Measurements from ENCODE around the gene PRKD3.

The PRKD3 gene

GRCh38 chr2:37343537-37344434 lies 19.2 kb upstream of the PRKD3 start:
- no peak for FAIRE-seq
- DNase-seq (ENCODE audit: insufficient read length, low spot score) = peak; percentile 58

GRCh38 chr2:37342591-37343220 lies 18.1 kb upstream of the PRKD3 start:
- FAIRE-seq (no peak), DNase-seq (ENCODE audit: insufficient read length, low spot score) (no peak)

- FAIRE-seq (no peak), DNase-seq (ENCODE audit: insufficient read length, low spot score) (no peak)
These were observed 16.0 kb upstream of the PRKD3 start for GRCh38 chr2:37340637-37341036.

GRCh38 chr2:37338933-37339332 lies 14.3 kb upstream of the PRKD3 start:
- FAIRE-seq (no peak), DNase-seq (ENCODE audit: insufficient read length, low spot score) (no peak)

- DNase-seq (ENCODE audit: insufficient read length, low spot score) (no peak), FAIRE-seq (no peak)
These were observed 13.1 kb upstream of the PRKD3 start for GRCh38 chr2:37337620-37338280.

GRCh38 chr2:37335604-37336003 lies 11.0 kb upstream of the PRKD3 start:
- DNase-seq (ENCODE audit: insufficient read length, low spot score) (no peak), FAIRE-seq (no peak)

- DNase-seq (ENCODE audit: insufficient read length, low spot score) (no peak), FAIRE-seq (no peak)
These were observed 8.6 kb upstream of the PRKD3 start for GRCh38 chr2:37333256-37333655.

- DNase-seq (ENCODE audit: insufficient read length, low spot score) = no peak
- FAIRE-seq = no peak
These were observed 7.9 kb upstream of the PRKD3 start for GRCh38 chr2:37332560-37332959.

- no peak for DNase-seq (ENCODE audit: insufficient read length, low spot score)
- FAIRE-seq = no peak
These were observed 6.0 kb upstream of the PRKD3 start for GRCh38 chr2:37330681-37331080.

GRCh38 chr2:37326866-37327634 lies 2.4 kb upstream of the PRKD3 start:
- FAIRE-seq = no peak

GRCh38 chr2:37326285-37326684 lies 1.7 kb upstream of the PRKD3 start:
- FAIRE-seq = no peak
- peak; percentile 67 for DNase-seq (ENCODE audit: insufficient read length, low spot score)

More at GRCh38 chr2:37326866-37327634, 2.4 kb upstream of the PRKD3 start:
- no peak for DNase-seq (ENCODE audit: insufficient read length, low spot score)

GRCh38 chr2:37325625-37326071 lies 1.0 kb upstream of the PRKD3 start:
- no peak for DNase-seq (ENCODE audit: insufficient read length, low spot score)
- FAIRE-seq = no peak

GRCh38 chr2:37324536-37324785 lies 172 bp downstream of the PRKD3 start:
- no peak for DNase-seq (ENCODE audit: insufficient read length, low spot score)

GRCh38 chr2:37323781-37324535 lies 675 bp downstream of the PRKD3 start:
- FAIRE-seq (peak; percentile 20), DNase-seq (ENCODE audit: insufficient read length, low spot score) (peak; percentile 18)

More at GRCh38 chr2:37324536-37324785, 172 bp downstream of the PRKD3 start:
- FAIRE-seq = no peak

GRCh38 chr2:37323176-37323780 lies 1.4 kb downstream of the PRKD3 start:
- no peak for DNase-seq (ENCODE audit: insufficient read length, low spot score)
- FAIRE-seq = no peak

- FAIRE-seq = no peak
- no peak for DNase-seq (ENCODE audit: insufficient read length, low spot score)
These were observed 2.3 kb downstream of the PRKD3 start for GRCh38 chr2:37322368-37322767.

- no peak for DNase-seq (ENCODE audit: insufficient read length, low spot score)
- no peak for FAIRE-seq
These were observed 3.5 kb downstream of the PRKD3 start for GRCh38 chr2:37321029-37321682.

GRCh38 chr2:37319754-37320609 lies 4.7 kb downstream of the PRKD3 start:
- DNase-seq (ENCODE audit: insufficient read length, low spot score) (no peak), FAIRE-seq (no peak)

Data from HTR-8/SVneo (cell line).